Inflammatory macrophage treated with lipopolysaccharide for 1 hour (primary cell): ENCODE measurements around the gene ARHGAP32.

Experiments used
- DNase-seq, 2 donors: peaks; one replicate each; pipeline ENCODE4 v3.0.0-alpha.2; 2020 to 2022

The ARHGAP32 gene

DNA sequence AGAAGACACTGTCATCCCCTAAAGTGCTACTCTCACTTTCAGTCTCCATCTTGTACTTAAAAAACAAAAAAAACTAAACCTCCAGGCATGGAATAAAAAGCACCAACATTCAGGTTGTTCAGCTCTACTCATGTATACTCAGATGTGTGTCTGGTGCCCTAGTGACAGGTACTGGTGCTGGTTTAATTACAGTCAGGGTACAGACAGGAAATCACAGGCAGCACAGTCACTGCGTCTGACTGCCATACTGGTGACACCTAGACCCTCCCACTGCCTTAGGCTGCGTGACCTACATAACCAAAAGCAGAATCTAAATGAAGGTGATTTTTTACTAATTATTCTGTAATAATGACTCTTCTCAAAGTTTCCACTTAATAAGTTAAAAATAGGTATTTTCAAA, at the start of gene ARHGAP32:
ARHGAP32 (minus strand) TSS at position 176 of the 400 bp plus-strand sequence; CDS start at position 49, 127 bp downstream.
- no peak for DNase-seq

DNA sequence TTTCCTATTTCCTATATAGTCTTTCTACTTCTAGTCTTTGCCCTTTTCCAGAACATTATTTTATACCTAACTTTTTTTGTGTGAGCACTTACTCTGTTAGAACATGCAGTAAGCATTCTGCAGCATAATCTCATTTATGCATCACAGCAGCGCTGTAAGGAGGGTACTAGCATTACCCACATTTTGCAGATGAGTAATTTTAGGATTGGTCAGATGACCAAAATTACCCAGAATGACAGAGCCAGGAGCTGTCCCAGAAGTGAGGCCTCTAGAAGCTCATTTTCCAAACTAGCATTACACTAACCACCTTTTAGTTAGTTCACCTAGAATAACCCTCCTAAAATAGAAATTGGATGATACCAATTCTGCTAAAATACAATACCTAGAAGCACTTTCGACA, 47.1 kb upstream of the ARHGAP32 start:
- DNase-seq, result no peak

DNA sequence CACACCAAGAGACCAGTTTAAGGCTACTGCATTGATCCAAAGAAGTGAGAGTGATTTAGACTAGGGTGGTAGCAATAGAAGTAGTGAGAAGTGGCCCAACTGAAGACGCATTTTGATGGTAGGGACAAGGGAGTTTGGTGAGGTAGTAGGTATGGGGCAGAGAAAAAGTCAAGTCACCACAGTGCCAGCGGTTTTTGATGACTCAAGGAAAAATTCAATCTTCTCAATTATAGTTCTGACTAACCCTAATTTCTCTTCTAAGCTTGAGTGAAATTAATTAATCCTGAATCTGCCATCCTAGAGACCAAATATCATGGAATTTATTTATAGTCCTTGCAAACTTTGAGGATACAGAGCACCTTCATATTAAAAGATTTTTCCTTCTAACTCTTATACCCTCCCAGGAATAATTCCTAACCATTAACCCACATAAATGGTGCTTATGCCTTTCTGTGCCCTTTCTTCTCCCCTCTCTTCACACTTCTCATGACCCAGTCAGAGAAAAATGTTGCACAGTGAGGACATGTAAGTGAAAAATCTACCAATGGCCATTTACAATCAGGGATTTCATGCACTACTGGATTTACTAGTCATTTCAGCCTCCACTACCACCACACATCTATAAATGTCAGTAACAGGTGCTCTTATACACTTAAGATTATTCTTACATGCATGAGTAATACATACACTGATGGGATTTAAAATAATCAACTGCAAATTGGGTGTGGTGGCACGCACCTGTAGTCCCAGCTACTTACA, 45.9 kb upstream of the ARHGAP32 start:
- no peak for DNase-seq

DNA sequence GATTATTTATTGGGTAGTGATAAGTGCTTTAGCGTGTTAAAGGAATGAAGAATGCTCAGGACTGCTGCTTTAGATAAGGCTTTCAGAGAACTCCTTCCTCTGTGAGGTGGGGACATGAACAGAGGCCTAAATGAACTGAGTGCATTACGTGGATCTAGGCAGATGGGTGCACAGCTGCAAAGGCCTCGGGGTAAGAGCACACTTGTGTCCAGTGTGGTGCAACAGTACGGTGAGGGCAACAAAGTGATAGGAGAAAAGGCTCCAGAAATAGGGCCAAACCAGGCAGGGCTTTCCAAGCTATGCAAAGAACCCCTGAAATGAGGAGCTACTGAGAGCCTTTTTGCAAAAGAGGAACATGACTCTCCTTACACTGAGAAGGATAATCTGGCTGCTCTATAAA, 45.3 kb upstream of the ARHGAP32 start:
- DNase-seq, result no peak

DNA sequence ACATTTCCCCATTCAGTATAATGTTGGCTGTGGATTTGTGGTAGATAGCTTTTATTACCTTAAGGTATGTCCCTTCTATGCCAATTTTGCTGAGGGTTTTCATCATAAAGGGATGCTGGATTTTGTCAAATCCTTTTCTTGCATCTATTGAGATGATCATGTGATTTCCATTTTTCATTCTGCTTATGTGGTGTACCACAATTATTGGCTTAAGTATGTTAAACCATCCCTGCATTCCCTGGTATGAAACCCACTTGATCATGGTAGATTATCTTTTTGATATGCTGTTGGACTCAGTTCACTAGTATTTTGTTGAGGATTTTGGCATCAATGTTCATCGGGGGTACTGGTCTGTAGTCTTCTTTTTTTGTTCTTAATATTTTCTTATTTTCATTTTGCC, 44.7 kb upstream of the ARHGAP32 start:
- no peak for DNase-seq

DNA sequence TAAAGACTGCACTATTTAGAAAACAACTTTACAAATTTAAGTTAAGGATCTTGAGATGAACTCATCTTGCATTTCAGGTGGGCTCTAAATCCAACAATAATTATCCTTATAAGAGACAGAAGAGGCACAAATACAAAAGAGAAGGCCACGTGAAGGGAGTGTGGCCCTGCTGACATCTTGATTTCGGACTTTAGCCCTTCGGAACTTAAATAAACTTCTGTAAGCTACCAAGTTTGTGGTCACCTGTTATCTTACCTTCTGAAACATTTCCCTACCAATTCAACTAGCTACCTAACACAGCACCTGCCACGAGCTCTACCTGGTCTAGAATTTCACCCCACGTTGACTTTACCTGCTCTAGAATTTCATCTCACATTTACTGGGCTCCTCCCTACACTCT, 42.9 kb upstream of the ARHGAP32 start:
- no peak for DNase-seq

DNA sequence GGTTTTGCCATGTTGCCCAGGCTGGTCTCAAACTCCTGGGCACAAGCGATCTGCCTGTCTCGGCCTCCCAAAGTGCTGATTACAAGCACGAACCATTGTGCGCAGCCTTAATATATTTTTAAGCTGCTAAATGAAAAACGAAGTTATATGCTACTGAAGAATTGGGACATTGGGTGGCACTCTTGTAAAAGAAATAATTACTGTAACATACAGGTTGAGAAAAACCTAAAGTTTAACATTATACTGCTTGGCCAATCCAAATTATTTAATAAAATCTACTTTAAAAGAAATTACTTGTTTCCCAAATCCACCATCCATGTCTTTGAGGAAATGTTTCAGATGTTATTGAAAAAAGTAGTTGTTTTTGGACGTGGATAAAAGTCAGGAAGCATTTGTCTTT, 37.9 kb upstream of the ARHGAP32 start:
- peak in 1 of 2 donors; percentile 26 for DNase-seq

DNA sequence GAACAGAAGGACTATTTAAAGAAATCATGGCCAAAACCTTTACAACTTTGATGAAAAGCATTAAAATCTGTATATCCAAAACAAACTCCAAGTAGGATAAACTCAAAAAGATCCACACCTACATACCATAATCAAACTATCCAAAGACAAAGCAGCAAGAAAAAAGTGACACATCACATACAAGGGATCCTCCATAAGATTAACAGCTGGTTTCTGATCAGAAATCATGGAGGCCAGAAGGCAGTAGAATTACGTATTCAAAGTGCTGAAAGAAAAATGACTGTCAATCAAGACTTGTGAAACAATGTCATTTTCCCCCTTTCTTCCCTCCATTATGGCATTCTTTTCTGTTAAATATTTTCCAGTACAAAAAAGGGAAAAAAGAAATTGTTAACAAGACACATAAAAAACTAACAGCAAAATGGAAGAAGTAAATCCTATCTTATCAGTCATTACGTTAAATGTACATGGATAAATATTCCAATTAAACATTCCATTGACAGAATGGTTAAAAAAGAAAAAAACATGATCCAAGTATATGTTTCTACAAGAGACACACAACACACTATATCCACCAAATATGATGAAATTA, 34.2 kb upstream of the ARHGAP32 start:
- DNase-seq, result no peak

DNA sequence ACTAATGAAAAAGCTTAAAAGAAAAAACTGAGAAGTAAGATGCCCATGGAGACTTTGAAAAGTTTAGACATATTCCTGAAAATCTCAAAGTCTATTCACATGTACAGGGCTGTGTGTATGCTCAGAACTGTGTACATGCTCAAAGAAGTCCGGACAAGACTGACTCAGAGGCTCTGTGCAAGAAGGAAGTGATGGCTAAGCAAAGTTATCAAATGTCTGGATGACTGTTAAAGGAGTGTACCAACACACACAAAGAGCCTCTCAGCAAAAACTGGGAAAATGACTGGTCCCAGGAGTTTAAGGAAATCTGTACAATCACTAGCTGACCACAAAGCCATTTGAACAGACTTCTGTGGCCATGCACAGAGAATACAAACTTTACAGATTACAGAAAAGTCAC, 33.1 kb upstream of the ARHGAP32 start:
- no peak for DNase-seq

DNA sequence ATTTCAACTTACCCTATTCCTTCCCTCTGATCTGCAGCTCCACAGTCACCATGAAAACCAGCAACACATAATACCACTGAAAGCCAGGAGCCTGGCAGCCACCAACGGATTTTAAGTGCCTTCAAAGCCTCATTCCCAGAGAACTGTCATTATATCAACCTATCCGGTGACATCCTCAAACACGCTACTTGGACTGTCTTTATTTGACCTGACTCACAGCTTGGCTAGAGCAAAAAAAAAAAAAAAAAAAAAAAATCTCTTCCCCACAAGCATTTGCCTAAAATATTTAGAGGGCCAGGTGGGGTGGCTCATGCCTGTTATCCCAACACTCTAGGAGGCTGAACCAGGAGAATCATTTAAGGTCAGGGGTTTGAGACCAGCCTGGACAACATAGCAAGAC, 32.4 kb upstream of the ARHGAP32 start:
- no peak for DNase-seq

DNA sequence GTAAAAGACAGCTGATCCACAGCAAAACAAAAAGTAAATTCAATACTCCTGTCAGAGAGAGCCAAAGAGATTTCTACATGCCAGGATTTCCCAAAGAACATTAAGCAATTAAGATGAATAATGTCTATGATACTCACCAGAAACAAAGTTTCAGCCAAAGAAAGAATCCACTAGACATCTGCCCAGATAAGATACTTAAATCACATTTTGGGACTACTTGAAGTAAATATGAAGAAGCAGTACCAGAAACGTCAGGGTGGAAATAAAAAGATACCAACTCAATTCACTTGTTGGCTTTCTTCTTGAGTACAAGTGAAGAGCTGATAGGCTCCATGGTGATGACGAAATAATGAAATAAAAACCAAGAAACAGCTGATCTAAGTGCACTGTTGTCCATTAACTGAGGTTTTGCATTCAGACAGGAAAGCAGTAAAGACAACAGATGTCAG, 31.6 kb upstream of the ARHGAP32 start:
- DNase-seq, result peak; percentile 40

DNA sequence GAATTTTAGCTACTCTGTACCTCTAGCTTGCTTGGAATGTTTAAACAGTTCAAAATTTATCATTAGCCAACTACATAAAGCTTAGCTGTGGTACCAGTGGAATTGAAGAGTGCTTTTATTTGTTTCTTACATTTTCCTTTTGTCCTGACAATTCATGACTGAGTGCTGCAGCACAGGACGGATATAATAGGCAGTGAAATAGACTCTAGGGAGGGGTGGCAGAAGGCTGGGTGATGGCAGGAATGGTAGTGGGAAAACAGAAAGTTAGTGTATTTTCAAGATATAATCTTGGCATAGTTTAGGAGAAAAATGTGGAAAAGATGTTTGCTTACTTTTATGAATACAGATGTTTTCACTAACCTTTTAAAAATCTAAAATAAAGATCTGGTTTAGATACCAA, 31.1 kb upstream of the ARHGAP32 start:
- DNase-seq, result no peak

DNA sequence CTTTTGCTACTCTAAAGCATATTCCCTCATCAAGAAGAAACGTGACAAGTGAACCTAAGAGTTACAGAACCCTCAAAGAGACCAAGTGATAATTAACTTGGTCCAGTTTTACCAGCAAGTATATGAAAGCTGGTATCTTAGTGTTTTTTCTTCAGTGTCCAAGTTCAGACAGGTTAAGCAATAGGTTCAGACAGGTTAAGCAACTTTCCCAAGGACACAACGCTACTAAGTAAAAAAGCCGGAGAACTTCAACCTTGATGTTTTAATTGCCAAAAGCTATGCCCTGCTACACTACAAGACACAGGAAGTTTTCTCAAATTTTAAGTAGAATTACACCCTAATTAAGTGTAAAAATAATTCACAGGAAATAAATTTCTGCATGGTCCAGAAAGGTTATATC, 30.0 kb upstream of the ARHGAP32 start:
- no peak for DNase-seq

DNA sequence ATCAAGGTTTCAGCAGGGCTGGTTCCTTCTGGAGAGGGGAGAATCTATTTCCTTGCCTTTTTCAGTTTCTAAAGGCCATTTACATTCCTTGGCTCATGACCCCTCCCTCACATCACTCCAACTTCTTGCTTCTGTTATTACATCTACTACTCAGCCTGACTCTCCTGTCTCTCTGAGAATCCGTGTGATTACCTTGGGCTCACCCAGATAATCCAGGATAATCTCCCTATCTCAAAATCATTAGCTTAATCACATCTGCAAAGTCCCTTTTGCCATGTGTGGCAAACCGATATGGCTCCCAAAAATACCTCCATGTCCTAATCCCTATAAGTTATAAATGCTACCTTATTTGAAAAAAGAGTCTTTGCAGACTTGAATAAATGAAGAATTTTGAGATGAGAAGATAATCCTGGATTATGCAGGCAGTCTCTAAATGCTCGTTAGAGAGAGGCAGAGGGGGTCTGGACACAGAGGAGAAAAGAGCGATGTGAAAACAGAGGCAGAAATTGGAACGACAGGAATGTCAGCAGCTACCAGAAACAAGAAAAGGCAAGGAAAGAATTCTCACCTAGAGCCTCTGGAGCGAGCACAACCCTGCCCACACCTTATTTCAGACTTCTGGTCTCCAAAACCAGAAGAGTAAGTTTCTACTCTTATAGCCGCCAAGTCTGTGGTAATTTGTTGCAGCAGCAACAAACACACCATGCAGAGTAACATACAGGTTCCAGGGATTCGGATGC, 23.6 kb upstream of the ARHGAP32 start:
- no peak for DNase-seq

DNA sequence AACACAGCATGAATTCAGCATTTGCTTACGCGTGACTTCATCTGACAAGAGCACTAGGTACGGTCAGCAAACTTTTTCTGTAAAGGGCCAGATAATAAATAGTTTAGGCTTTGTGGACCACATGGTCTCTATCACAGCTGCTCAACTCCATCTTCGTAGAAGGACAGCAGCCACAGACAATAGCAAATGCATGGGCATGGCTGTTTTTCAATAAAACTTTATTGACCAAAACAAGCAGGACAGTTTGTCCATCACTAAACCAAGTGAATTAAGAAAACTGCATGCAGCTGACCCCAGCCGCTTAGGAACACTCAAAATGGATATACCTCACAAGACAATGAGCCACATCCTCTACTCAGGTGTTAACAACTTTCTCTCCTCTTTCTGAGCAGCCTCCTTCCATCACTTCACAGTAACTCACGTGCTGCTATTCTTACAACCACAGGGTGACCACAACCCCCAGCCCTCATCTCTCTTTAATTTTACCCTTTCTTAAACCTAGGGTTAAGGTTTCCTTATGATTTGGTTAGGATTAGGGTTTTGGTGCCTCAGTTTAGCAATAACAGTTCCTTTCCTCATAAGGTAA, 22.7 kb upstream of the ARHGAP32 start:
- no peak for DNase-seq

DNA sequence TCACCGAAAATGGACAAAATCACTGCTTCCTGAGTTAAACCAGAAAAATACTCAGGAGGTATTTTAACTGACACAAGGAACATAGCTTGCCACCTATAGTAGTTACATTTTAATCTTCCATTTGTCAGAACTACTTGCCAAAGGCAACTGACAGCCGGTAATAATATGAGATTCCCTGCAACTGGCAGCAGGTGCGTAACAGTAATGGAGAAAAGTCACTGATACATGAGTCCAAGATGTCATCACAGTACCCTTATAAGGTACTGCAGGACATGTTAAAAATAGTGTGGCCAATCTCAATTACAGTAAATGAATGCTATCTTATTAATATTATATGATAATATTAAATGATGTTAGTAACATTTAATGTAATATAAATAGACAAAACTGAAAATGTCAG, 21.1 kb upstream of the ARHGAP32 start:
- DNase-seq, result no peak

DNA sequence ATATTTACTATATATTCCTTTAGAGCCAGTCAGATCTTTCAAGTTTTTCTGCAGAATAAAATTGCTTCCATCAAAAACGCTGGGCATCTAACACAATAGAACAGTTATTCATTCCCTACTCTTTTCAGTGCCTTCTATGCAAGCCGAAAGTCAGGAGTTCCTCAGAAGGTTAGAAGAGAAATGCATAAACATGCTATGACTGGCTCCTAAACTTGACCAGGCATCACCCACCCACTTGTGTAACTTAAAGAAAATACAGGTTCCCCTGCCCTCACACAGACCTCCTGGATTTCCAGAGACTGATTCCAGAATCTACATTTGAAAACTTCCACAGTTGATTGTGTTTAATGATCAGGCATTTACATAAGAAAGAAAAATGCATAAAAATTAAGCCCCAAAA, 19.3 kb upstream of the ARHGAP32 start:
- no peak for DNase-seq

DNA sequence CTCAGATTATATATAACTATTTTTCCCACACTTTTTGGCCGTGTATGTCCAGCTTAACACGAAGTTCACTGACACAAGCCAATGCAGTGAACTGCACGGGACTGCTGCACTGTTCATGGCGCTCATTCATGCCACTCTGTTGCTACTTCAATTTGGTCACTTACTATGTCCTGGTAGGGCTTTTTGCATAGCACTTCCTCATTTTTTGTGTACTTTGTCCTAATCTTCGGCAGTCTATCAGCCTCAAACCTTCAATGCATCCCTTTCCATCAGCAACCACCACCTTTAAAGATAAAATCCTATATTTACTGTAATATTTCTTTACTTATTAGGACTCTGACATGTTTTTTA, 18.7 kb upstream of the ARHGAP32 start:
- DNase-seq, result no peak

DNA sequence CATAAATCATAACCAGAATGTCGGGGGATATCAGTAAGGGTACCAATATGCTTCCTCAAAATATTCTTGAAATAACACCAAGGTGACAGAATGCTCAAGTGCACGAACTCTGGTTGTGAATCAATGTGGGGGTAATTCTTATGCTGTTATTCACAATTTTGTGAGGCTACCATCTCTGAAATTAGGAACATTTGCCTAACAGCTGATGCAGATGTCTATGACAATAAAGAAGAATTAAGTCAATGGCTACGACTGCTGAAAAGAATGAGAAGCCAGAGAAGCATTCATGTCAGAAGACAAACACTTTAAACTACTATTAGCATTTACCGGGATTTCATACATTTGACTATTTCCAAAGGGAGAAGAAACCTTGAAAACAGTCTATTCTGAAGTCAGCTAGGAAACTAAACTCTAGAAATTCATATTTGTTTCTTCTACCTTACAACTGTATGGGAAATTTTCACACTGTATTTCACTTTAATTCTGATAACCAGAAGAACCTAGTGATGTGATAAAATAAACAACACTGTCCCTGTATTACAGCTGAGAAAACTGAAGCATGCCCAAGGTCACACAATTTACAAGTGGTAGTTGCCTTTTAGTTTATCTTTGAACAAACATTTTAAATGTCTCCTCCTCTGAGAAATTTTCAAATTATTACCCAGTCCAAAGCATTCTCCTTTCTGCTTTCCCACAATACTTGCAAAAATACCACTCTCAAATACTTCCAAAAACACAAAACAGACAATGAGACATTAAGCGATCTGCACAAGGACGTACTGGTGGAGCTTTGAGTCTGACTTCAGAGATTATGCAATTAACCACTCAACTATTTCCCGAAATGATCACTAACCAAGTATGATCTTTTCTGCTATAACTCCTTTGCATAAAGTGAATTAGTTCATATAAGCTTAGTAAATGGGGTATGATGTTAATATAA, 18.0 kb upstream of the ARHGAP32 start:
- DNase-seq, result no peak

DNA sequence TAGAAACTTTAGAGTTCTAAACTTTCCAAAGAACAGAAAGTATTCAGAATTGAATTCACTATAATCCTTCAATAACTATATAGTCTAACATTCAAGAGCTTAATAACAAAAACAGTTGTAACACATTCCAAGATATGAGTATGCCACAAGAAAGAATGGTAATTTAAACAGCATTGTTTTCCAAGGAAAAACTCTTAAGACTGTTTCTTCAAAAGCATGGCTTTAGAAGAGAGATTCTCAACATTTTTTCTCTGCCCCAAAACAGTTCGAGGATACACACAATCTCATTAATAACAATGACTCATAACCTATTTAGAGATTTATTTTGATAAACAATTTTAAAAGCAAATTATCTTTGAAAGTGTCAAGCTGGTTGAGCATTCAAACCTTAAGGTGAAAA, 16.7 kb upstream of the ARHGAP32 start:
- no peak for DNase-seq

DNA sequence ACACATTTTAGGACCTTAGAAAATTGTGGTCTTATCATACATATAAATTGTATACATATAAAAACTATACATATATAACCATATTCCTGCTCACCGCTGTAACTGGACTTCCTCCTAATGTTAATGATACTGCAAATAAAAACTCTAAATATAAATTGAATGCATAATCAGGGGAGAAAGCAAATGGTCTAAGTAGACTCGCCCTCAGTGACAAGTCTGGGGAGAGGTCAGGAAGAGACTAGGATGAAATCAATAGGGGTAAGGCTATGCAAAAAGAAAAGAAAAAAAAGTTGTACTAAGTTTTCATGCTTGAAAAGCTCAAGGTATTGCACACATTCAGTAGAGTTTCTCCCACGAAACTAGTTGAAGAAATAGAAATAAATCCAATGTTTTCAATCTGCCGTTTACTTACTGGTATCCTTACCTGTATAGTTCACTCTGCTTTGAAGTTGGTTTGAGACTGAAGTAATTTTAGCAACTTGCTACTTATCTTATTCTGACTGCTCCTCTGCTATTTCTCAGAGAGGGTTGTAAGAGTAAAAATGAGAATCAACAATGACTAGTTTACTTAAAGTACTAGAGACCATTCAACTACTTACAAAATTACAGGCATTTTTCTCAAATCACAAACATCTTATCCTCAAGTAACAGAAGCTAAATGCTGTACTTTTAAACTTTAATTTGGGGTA, 12.2 kb upstream of the ARHGAP32 start:
- no peak for DNase-seq

DNA sequence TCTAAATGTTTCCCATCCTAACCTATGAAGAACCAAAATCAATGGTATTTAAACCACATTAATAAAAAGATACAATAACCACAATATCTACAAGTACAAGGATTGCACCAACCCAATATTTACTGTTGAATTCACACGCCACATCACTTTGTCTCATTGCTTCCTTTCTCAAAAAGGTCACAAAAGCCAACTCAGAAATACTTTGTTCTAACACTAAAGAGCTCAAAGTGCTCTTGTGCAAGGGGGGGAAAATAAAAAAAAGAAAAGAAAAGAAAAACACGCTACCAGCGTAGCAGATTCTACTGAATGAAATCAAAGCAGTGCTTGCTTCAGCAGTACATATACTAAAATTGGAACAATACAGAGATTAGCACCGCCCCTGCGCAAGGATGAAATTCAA, 10.5 kb upstream of the ARHGAP32 start:
- no peak for DNase-seq
